HG03064 (cell line): ENCODE measurements around the gene PEG3.
"Not testable (repeated sequence)": the region's sequence is repeated elsewhere in the genome, so short reads cannot be mapped to it uniquely, and the experiment has no call there.

Source experiments
- ATAC-seq: cut with Tn5 transposase; IDR thresholded peaks from one replicate; pipeline ENCODE4 v1.9.1; 2021; ENCODE audit warnings: low read depth; ENCODE audit not compliant: unreplicated experiment

PEG3 gene

GRCh38 chr19:56840451-56841192 lies at the start of gene PEG3, which contains the start of gene ZIM2:
TSS of gene PEG3 (minus strand) at chr19:56840726. CDS start at chr19:56824655, 16,071 bp downstream.
TSS of gene ZIM2 (minus strand) at chr19:56840726. CDS start at chr19:56824277, 16,449 bp downstream.
- ATAC-seq: no peak

DNA sequence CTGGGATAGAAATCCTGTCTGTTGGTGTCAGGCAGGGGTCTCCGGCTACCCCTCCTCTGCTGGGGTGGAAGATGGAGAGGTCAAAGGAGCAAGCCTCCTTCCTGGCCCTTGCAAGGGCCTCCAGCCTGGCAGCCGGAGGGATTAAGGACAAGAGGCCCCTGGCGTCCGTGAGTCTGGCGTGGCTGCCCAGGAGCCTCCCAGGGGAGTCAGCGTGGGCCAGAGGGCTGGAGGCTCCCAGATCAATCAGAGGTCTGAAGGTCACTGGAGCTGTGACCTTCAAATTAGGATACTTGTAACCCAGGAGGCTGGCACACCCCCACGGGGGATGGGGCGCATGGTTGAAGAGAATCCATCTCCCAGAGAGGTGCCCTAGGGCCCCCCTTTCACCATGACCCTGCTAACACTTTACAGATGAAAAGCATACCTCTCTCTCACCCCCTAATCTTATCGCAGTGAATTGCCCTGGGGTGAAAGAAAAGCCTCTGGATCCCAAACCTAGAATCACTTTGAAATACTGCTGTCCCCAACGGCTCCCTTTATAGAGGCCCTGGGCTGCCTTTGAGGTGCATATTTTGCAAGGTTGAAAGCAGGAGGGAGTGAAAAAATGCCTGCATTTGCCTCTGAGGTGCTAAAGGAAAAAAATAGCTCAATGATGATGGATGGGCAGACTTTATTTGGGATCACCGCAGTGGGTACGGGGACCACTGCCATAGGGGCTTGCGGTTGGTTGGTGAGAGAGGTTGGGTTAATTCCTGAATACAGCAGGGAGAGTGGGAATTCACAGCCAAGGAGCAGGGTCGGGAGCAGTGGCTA lies 44.9 kb upstream of the PEG3 start:
- ATAC-seq: no peak

GRCh38 chr19:56884441-56884840 lies 43.9 kb upstream of the PEG3 start:
- ATAC-seq: no peak

- no peak for ATAC-seq
Observed at GRCh38 chr19:56880592-56881190, 40.2 kb upstream of the PEG3 start.

- ATAC-seq: no peak
Observed at GRCh38 chr19:56877069-56877715, 36.7 kb upstream of the PEG3 start.

- no peak for ATAC-seq
Observed at GRCh38 chr19:56875717-56876116, 35.2 kb upstream of the PEG3 start.

- no peak for ATAC-seq
Observed at GRCh38 chr19:56874530-56874929, 34.0 kb upstream of the PEG3 start.

GRCh38 chr19:56873493-56873892 lies 33.0 kb upstream of the PEG3 start:
- ATAC-seq: no peak

DNA sequence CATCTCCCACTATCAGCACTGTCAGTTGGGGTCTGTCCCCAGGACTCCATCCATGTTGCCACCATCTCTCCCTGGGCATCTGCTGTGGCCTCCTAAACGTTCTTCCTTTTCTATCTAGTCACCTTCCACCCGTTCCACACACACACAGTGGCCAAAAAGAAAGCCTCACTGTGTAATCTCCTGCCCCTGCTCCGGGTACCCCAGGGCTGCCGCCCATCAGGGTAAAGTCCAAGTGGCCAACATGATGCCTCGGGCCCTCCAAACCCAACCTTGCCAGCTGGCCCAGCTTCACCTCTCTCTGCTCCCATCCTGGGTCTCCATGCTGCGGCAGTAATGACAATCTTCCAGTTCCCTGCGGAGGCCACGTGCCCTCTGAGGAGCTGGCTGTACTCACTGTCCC lies 29.4 kb upstream of the PEG3 start:
- ATAC-seq: no peak

DNA sequence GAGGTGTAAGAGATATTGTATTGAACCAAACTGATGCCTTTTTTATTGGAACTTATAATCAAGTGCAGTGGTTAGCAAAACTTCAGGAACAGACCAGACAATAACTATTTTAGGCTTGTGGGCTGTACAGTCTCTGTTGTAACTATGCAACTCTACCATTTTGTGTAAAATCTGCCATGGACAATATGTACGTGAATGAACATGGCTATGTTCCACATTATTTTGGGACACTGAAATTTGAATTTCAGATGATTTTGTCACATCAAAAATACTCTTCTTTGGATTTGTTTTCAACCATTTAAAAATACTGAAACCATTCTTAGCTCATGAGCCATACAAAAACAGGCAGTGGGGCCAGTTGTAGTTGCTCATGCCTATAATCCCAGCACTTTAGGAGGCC lies 27.9 kb upstream of the PEG3 start:
- no peak for ATAC-seq

GRCh38 chr19:56866538-56866937 lies 26.0 kb upstream of the PEG3 start:
- no peak for ATAC-seq

DNA sequence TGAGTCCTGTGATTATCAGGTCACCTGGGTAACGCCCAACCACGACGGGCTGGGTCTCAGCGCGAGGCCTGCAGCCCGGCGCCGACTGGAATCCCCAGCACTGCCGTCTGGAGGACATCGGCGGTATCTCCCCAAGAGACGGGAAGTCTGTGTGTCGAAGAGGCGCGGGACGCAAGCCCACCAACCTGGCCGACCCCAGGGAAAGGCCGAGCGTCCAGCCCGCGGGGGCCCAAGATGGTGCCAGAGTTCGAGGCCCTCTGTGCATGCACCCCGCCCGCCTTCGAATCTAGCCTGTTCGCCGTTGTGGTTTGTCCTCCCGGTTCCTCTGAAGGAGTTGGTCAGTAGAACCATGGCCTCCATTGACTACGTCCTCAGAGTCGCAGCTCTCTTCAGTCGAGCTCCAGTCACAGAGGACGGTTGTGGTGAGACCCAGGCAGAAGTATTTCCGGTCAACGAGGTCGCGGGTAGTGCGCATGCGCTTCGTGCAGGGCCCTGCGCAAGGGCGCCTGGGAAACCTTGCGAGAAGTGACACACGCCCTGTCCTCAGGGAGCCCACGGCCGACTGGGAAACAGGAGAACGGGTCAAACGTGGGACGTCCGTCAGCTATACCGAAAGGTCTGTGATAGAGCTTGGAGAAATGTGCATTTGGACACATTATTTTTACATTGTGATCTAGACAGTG lies 24.1 kb upstream of the PEG3 start:
- ATAC-seq: no peak

- no peak for ATAC-seq
Observed at GRCh38 chr19:56862741-56863140, 22.2 kb upstream of the PEG3 start.

- ATAC-seq: not testable (repeated sequence)
Observed at GRCh38 chr19:56860409-56860808, 19.9 kb upstream of the PEG3 start.

DNA sequence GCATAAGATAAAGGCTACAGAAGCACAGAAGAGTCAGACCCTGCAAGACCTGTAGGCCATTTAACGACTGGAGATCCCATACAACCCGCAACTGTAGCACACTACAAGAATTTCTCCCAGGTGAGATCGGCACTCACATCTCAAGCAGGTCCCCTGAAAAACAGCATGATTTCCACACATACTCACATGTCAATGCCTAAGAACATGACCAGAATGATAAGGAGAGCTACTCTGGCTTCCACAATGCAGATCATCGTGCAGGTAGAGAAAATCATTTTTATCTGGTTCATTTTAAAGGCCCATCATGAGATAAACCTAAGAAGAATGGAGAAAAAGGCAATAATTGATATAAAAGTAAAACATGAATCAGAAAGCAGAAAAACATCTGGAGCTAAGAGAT lies 17.5 kb upstream of the PEG3 start:
- no peak for ATAC-seq

GRCh38 chr19:56856822-56857221 lies 16.3 kb upstream of the PEG3 start:
- ATAC-seq: no peak

GRCh38 chr19:56852361-56852760 lies 11.8 kb upstream of the PEG3 start:
- not testable (repeated sequence) for ATAC-seq

- ATAC-seq: no peak
Observed at GRCh38 chr19:56848166-56848565, 7.6 kb upstream of the PEG3 start.

GRCh38 chr19:56842412-56842811 lies 1.9 kb upstream of the PEG3 start:
- ATAC-seq: no peak

- no peak for ATAC-seq
Observed at GRCh38 chr19:56841193-56841543, 642 bp upstream of the PEG3 start.
